ENCODE data around the gene NMRK1. TPM values are rescaled to one million over a fixed set of nuclear protein-coding genes. Genes with fewer than 3 reads are reported as not detected.

Gene NMRK1
- polyA plus RNA-seq, 1 of the 3 experiments (the other 2 are of a cell fraction) = 8.4 TPM

GRCh38 chr9:75090579-75090978, 2.6 kb upstream of the NMRK1 start:
- Histone ChIP-seq H3K36me3 (replicated peaks in 1 of 2; ENCODE audit: control insufficient read depth in 1 of 2, insufficient read depth in 2 of 2, low read length in 1 of 2) (no peaks in the 10 kb centered on the region), H3K79me2 (ENCODE audit: insufficient read depth) (peaks cover 60% of the 10 kb centered on the region), H3K4me3 (ENCODE audit: low read depth in 2 of 2, low read length in 1 of 2) (peak overlapping the region in 1 of 2 experiments; percentile 95; a peak in 1 of 4 replicates), H3K4me1 (ENCODE audit: control insufficient read depth in 1 of 2, insufficient read depth in 2 of 2, low read depth in 1 of 2, low read length in 1 of 2) (peaks cover 6% of the 10 kb centered on the region in 2 experiments; a peak in 2 of 4 replicates), H3K9ac (no peak overlapping the region), H3K9me3 (no peaks in the 10 kb centered on the region), H3K27ac (ENCODE audit: low read depth in 2 of 2, low read length in 1 of 2) (no peak overlapping the region), H3F3A (replicated peaks; ENCODE audit: insufficient read depth) (peaks cover 11% of the 10 kb centered on the region), H4K20me1 (ENCODE audit: insufficient read depth) (peaks cover 4% of the 10 kb centered on the region; the same call in 1 of the 2 replicates), H3K9me2 (no peaks in the 10 kb centered on the region), H2AFZ (ENCODE audit: low read depth) (no peak overlapping the region), H3K27me3 (ENCODE audit: insufficient read depth) (no peaks in the 10 kb centered on the region), H3K4me2 (no peak overlapping the region)
- TF ChIP-seq CTCF (IDR thresholded peaks at IDR 0.05) (no peak), MXI1 (IDR thresholded peaks at IDR 0.05; ENCODE audit: low read depth, low read length) (no peak)
- 40% methylated on average over 4 of the region's 4 CpGs for WGBS (ENCODE audit: low lambda C conversion rate)
- POLR2A ChIA-PET = no interaction called here
- CTCF ChIA-PET = interaction anchor here (1.3 kb wide), 1 partner anchor 24 kb away, joined by 3 read pairs; no protein-coding TSS in a partner anchor
- DNase-seq = no peak

- POLR2A ChIA-PET = no interaction called here
- peaks cover 4% of the 10 kb centered on the region; the same call in 1 of the 2 replicates for H4K20me1 ChIP-seq (ENCODE audit: insufficient read depth)
Observed at GRCh38 chr9:75089373-75089766, 1.4 kb upstream of the NMRK1 start.

GRCh38 chr9:75088646-75089372, 854 bp upstream of the NMRK1 start:
- peak overlapping the region; percentile 60 to 95 for H3K4me3 ChIP-seq (ENCODE audit: low read depth in 2 of 2, low read length in 1 of 2)
- H3K27me3 ChIP-seq (ENCODE audit: insufficient read depth) = no peaks in the 10 kb centered on the region
- peak overlapping the region; percentile 80 for H3K9ac ChIP-seq
- peak; percentile 58 for DNase-seq
- TF ChIP-seq CTCF (IDR thresholded peaks at IDR 0.05) (peak; percentile 55), TEAD4 (IDR thresholded peaks at IDR 0.05; ENCODE audit: borderline replicate concordance, insufficient read depth) (no peak), NFIC (IDR thresholded peaks at IDR 0.05; ENCODE audit: borderline replicate concordance) (no peak), FOXM1 (IDR thresholded peaks at IDR 0.05; ENCODE audit: low read depth) (no peak), RFX5 (IDR thresholded peaks at IDR 0.05; ENCODE audit: low read length) (peak; percentile 85), GATA2 (CRISPR knock-in tag; IDR thresholded peaks at IDR 0.05) (no peak)
- H2AFZ ChIP-seq (ENCODE audit: low read depth) = peak overlapping the region; percentile 96
- H3K79me2 ChIP-seq (ENCODE audit: insufficient read depth) = peaks cover 45% of the 10 kb centered on the region
- ChIA-PET CTCF (interaction anchor here (1.0 to 2.1 kb wide), 10 partner anchors 11 to 318 kb away, joined by 3 to 9 read pairs (median 4); partner anchors contain the start of gene C9orf40), POLR2A (interaction anchor here (1.1 kb wide), 1 partner anchor 15 kb away, joined by 3 read pairs; no protein-coding TSS in a partner anchor)
- peaks cover 4% of the 10 kb centered on the region; the same call in 1 of the 2 replicates for H4K20me1 ChIP-seq (ENCODE audit: insufficient read depth)
- peak overlapping the region; percentile 44 to 82; a peak in 3 of 4 replicates for H3K27ac ChIP-seq (ENCODE audit: low read depth in 2 of 2, low read length in 1 of 2)
- H3K4me1 ChIP-seq (ENCODE audit: control insufficient read depth in 1 of 2, insufficient read depth in 2 of 2, low read depth in 1 of 2, low read length in 1 of 2) = peaks cover 4 to 6% of the 10 kb centered on the region in 2 experiments; a peak in 2 of 4 replicates
- WGBS (ENCODE audit: low lambda C conversion rate) = 1% methylated on average over 39 of the region's 43 CpGs
- no peaks in the 10 kb centered on the region for H3K36me3 ChIP-seq (replicated peaks in 1 of 2; ENCODE audit: control insufficient read depth in 1 of 2, insufficient read depth in 2 of 2, low read length in 1 of 2)
- peaks cover 11% of the 10 kb centered on the region for H3F3A ChIP-seq (replicated peaks; ENCODE audit: insufficient read depth)
- H3K9me2 ChIP-seq = no peaks in the 10 kb centered on the region
- peak overlapping the region; percentile 79 for H3K4me2 ChIP-seq
- H3K9me3 ChIP-seq = no peaks in the 10 kb centered on the region

More at GRCh38 chr9:75089373-75089766, 1.4 kb upstream of the NMRK1 start:
- Histone ChIP-seq H3F3A (replicated peaks; ENCODE audit: insufficient read depth) (peaks cover 11% of the 10 kb centered on the region), H3K27me3 (ENCODE audit: insufficient read depth) (no peaks in the 10 kb centered on the region), H3K27ac (ENCODE audit: low read depth in 2 of 2, low read length in 1 of 2) (peak overlapping the region in 1 of 2 experiments; percentile 82; a peak in 2 of 4 replicates), H3K4me3 (ENCODE audit: low read depth in 2 of 2, low read length in 1 of 2) (peak overlapping the region; percentile 60 to 95), H3K36me3 (replicated peaks in 1 of 2; ENCODE audit: control insufficient read depth in 1 of 2, insufficient read depth in 2 of 2, low read length in 1 of 2) (no peaks in the 10 kb centered on the region), H3K4me2 (peak overlapping the region; percentile 79), H2AFZ (ENCODE audit: low read depth) (peak overlapping the region; percentile 96), H3K4me1 (ENCODE audit: control insufficient read depth in 1 of 2, insufficient read depth in 2 of 2, low read depth in 1 of 2, low read length in 1 of 2) (peaks cover 4 to 6% of the 10 kb centered on the region in 2 experiments; a peak in 2 of 4 replicates), H3K9me2 (no peaks in the 10 kb centered on the region), H3K9ac (peak overlapping the region; percentile 80), H3K9me3 (no peaks in the 10 kb centered on the region), H3K79me2 (ENCODE audit: insufficient read depth) (peaks cover 50% of the 10 kb centered on the region)
- DNase-seq = no peak
- CTCF ChIA-PET = interaction anchor here (1.2 to 1.4 kb wide), 3 partner anchors 11 to 315 kb away, joined by 3 to 6 read pairs (median 4); no protein-coding TSS in a partner anchor
- WGBS (ENCODE audit: low lambda C conversion rate) = 11% methylated on average over 11 of the region's 11 CpGs
- no peak for TF ChIP-seq TEAD4 (IDR thresholded peaks at IDR 0.05; ENCODE audit: borderline replicate concordance, insufficient read depth)
